HG03064 (cell line): Measurements from ENCODE around the gene SYCN.
"Not testable (repeated sequence)": the region's sequence is repeated elsewhere in the genome, so short reads cannot be mapped to it uniquely, and the experiment has no call there.

ENCODE experiments used
- ATAC-seq: cut with Tn5 transposase; IDR thresholded peaks from one replicate; pipeline ENCODE4 v1.9.1; 2021; ENCODE audit warnings: low read depth; ENCODE audit not compliant: unreplicated experiment

SYCN gene

DNA sequence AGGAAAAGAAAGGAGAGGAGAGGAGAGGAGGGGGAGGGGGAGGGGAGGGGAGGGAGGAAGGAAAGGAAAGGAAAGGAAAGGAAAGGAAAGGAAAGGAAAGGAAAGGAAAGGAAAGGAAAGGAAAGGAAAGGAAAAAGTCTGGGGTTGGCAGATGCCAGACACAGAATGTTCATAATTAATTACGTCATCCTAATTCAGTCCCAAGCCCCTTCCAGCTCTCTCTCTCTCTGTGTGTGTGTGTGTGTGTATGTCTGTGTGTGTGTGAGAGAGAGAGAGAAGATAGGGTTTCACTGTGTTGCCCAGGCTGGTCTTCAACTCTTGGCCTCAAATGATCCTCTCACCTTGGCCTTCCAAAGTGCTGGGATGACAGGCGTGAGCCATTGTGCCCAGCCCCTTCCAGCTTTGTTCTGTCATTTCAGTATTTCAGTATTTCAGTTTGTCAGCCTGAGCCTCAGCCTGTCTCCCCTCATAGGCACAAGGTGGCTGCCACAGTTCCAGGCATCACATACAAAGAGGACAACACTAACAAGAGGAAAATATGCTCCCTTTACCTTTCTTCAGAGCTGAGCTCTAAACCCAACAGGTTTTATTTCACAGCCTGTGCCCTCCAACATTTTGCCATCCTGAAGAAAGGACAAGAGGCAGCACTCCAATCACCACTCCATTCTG is 26.2 kb upstream of the SYCN start:
- no peak for ATAC-seq

- no peak for ATAC-seq
These were observed 20.8 kb upstream of the SYCN start for GRCh38 chr19:39224910-39225309.

DNA sequence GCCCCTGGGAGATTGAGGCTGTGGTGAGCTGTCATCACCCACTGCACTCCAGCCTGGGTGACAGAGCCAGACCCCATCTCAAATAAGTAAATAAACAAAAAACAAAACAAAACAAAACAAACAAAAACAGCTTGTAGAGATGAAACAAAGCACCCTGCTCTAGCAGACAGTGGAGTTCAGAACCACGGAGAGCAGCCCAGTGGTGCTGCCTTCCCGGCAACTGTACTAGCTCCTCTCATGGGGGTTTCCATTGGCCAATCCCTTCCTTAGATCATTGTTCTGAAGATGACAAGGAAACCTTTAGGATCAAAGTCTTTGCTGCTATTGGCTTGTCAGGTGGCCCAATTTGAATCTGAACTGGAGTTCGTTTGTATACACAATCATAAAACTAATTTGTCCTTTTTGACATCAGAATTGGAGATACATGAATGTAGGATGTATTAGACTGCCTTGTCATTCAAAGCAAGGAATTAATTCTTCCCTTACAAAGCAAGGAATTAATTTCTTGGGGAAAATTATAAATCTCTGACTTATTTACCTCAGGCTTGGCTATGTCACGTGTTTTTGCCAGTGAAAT is 19.7 kb upstream of the SYCN start:
- no peak for ATAC-seq

- ATAC-seq, result not testable (repeated sequence)
These were observed 15.0 kb upstream of the SYCN start for GRCh38 chr19:39219108-39219507.

DNA sequence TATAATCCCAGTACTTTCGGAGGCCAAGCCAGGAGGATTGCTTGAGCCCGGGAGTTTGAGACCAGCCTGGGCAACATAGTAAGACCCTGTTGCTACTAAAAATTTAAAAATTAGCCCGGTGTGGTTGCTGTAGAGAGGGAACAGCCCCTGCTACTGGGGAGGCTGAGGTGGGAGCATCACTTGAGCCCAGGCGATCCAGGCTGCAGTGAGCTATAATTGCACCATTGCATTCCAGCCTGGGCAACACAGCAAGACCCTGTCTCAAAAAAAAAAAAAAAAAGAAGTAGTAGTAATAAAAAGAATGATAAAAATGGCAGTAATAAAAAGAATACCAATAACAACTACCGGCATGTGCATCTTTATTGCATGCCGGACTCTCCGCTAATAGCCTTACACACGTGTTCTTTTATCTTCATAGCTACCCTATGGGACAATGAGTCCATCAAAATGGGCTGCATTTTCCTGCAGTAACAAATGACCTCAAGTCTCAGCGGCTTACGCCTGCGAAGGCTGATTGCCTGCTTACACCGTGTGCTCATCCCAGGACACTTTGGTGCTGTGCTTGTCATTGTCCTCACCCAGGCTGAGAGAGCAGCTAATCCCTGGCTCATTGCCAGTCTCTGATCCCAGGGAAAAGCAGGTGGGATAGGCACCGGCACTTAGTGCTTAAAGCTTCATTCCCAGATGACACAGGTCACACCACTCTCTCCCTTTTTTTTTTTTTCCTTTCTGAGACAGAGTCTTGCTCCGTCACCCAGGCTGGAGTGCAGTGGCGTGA is 14.4 kb upstream of the SYCN start:
- no peak for ATAC-seq

GRCh38 chr19:39217094-39217493 is 13.0 kb upstream of the SYCN start:
- no peak for ATAC-seq

DNA sequence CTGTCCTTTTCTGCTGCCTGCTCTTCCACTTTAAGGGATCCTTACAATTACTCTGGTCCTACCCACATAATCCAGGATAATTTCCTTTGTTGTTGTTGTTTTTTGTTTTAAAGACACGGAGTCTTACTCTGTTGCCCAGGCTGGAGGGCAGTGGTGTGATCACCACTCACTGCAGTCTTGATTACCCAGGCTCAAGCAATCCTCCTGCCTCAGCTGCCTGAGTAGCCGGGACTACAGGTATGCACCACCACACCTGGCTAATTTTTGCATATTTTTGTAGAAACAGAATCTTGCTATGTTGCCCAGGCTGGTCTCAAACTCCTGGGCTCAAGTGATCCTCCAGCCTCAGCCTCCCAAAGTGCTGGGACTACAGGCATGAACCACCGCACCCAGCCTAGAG is 11.3 kb upstream of the SYCN start:
- not testable (repeated sequence) for ATAC-seq

GRCh38 chr19:39212375-39212742 is 8.3 kb upstream of the SYCN start:
- ATAC-seq, result no peak

GRCh38 chr19:39211731-39212374 is 7.8 kb upstream of the SYCN start:
- ATAC-seq, result no peak

DNA sequence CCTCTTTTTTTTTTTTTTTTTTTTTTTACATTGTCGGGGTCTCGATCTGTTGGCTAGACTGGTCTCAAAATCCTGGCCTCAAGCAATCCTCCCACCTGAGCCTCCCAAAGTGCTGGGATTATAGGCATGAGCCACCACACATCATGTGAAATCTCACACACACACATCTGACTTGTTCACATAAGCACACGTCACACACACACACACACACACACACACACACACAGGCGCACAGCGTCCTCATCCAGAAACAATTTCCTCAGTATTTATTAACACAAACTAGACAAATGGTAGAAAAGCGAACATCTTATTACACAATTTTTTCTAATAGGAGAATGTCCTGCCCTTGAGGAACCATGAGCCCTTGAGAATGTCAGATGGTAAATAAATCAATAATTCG is 5.1 kb upstream of the SYCN start:
- ATAC-seq, result no peak

DNA sequence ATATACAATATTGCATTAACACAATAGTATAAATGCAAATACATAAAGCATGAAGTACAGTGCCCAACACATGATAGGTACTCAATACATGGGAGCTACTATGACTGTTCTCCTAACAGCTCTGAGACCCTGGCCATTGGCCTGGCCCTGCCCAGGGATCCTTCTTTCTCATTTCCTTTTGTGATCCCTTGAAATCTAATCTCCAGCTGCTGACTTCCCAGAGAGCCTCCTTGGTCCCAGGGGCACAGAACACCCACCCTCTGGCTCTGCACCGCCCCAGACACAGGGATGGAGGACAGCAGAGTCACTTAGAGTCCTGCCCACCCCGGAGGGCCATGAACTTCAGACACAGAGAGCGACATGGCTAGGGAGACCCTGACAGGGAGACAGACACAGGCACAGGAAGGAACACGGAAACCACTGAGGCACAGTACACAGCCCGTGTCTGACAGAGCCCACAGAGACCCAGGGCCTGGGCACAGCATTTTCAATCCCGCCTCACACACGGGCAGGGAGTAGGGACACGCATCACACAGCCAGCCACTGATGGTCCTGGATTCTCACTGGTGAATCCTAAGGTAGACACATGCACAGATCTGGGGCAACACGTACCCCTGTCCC is 4.2 kb upstream of the SYCN start:
- no peak for ATAC-seq

DNA sequence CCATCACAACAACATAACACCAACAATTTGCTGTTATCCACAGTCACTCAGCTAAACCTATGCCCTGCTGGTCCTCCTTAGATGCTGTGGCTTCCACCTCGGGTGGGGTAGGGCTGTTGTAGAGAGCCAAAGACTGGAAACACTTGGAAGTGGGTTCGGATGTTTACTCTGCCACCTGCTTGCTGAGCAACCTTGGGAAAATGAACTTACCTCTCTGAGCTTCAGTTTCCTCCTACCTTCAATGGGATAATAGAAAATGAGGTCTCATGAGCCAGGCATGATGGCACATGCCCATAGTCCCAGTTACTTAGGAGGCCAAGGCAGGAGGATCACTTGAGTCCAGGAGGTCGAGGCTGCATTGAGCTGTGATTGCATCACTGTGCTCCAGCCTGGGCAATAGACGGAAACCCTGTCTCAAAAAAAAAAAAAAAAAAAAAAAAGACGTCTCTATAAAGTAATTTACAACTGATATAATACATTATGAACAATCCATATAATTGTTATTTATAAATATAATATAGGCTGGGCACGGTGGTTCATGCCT is 3.3 kb upstream of the SYCN start:
- no peak for ATAC-seq

GRCh38 chr19:39206122-39206521 is 2.1 kb upstream of the SYCN start:
- no peak for ATAC-seq

- ATAC-seq, result no peak
These were observed 1.3 kb upstream of the SYCN start for GRCh38 chr19:39205449-39205764.

DNA sequence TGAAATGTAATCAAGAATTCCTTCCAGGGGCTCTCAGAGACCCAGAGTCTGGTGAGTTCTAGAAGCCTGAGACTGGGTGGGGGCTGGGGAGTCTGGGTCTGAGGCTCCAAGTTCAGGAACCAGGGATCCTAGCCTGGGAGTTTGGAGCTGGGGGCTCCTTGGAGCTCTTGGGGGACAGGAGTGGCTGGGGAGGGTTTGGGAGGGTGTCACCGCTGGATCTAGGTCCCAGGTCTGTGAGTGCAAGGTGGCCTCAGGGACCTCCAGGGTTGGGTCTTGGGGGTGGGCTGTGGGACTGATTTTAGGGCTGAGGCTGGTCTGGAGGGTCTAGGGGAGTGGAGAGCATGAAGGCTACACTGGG is 1.1 kb downstream of the SYCN start:
- no peak for ATAC-seq

GRCh38 chr19:39200803-39201115 is 3.3 kb downstream of the SYCN start:
- ATAC-seq, result no peak

GRCh38 chr19:39200066-39200802 is 3.8 kb downstream of the SYCN start:
- no peak for ATAC-seq

GRCh38 chr19:39199025-39199424 is 5.0 kb downstream of the SYCN start:
- no peak for ATAC-seq

DNA sequence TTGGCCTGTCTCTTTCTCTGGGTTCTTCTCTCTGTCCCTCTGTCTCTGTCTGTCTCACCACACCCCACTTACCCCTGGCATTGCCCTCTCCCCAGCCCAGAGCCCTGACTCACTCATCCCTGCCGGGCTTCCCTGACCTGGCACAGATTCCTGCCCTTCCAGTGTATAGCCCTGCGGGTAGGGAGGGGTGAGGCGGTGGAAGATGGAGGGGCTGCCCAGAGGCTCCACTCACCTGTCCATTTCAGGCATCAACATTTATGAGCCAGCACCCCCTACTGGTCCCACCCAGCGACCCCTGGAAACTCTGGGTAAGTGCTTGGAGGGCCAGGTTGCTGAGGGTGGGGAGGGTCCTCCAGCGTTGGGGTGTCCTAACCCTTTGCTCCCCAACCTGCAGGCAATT is 6.3 kb downstream of the SYCN start:
- ATAC-seq, result no peak

DNA sequence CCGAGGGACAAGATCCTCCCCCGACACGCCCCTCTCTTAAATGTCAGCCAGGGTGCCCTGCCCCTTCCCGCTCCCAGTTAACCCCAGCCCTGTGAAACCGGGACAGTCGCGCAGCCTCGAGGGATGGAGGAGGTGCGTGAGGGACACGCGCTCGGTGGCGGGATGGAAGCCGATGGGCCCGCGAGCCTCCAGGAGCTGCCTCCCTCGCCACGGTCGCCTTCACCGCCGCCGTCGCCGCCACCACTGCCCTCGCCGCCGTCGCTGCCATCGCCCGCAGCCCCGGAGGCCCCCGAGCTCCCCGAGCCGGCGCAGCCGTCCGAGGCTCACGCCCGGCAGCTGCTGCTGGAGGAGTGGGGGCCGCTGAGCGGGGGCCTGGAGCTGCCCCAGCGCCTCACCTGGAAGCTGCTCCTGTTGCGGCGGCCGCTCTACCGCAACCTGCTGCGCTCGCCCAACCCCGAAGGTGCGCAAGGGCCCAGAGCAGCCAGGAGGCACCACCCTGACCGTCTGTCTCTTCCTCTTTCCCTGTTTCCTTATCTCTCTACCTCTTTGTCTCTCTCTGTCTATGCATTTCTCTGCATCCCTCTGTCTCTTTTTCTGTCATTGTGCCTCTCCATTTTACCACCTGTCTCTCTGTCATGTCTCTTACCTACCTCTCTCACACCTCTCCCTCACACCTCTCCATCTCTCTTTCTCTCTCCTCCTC is 7.1 kb downstream of the SYCN start, which contains the start of gene NCCRP1:
Gene NCCRP1 (plus strand): TSS at position 105 of the 703 bp plus-strand sequence. CDS start 19 bp downstream, at position 124.
- no peak for ATAC-seq
